Calu3 (cell line): ENCODE results near the gene HSD3B7. TPM values are rescaled to one million over a fixed set of nuclear protein-coding genes. Genes with fewer than 3 reads are reported as not detected.
A peak's percentile ranks its signal among the peaks of the same experiment; 100 is the strongest.

Experiments
- BruUV-seq: library from RNA; stranded (reverse); fragments of 400-500 nt; replicated peaks from 2 replicates; lab custom pipeline; 2021; lab: Mats Ljungman, UMichigan
- CTCF ChIA-PET: fragments of 300-600 bp; sonication (Branson Sonifier 250); formaldehyde crosslinking; loops from one replicate; lab custom pipeline; 2022; ENCODE audit warnings: antibody characterized with exemption; lab: Charles Lee
- DNase-seq: peaks from one replicate; pipeline ENCODE4 v3.0.0; 2022
- H3K27ac Mint-ChIP-seq: one replicate; pipeline ENCODE4 v1.8.0; 2022; ENCODE audit warnings: mixed read lengths; ENCODE audit not compliant: unreplicated experiment
- H3K27me3 Mint-ChIP-seq: one replicate; pipeline ENCODE4 v1.8.0; 2022; ENCODE audit warnings: mixed read lengths; ENCODE audit not compliant: unreplicated experiment
- H3K36me3 Mint-ChIP-seq: one replicate; pipeline ENCODE4 v1.8.0; 2022; ENCODE audit warnings: mild to moderate bottlenecking, moderate library complexity, mixed read lengths; ENCODE audit not compliant: insufficient read depth, unreplicated experiment
- H3K4me1 Mint-ChIP-seq: one replicate; pipeline ENCODE4 v1.8.0; 2022; ENCODE audit warnings: mild to moderate bottlenecking, low read depth, mixed read lengths; ENCODE audit not compliant: unreplicated experiment
- H3K4me3 Mint-ChIP-seq: one replicate; pipeline ENCODE4 v1.8.0; 2022; ENCODE audit warnings: mild to moderate bottlenecking, low read depth, moderate library complexity, mixed read lengths; ENCODE audit not compliant: unreplicated experiment
- H3K9me3 Mint-ChIP-seq: one replicate; pipeline ENCODE4 v1.8.0; 2022; ENCODE audit warnings: low read depth, mixed read lengths; ENCODE audit not compliant: unreplicated experiment
- intact Hi-C: fragments of 100-400 bp; cut with micrococcal nuclease; formaldehyde crosslinking; loops from one replicate; pipeline ENCODE4 v1.10.0; 2022; ENCODE audit not compliant: unreplicated experiment
- total RNA-seq: library from RNA; stranded (reverse); gene quantifications from 2 replicates; pipeline ENCODE4 v1.2.3, GENCODE V29; 2022
- TF ChIP-seq, protein P1 (sequence below): fragments of 200-600 bp; IDR thresholded peaks from one replicate; pipeline ENCODE4 v1.8.0; 2022; ENCODE audit warnings: antibody characterized with exemption; ENCODE audit not compliant: unreplicated experiment

Gene HSD3B7
- total RNA-seq, 1 experiment from 2014 or later: 25.3 TPM

DNA sequence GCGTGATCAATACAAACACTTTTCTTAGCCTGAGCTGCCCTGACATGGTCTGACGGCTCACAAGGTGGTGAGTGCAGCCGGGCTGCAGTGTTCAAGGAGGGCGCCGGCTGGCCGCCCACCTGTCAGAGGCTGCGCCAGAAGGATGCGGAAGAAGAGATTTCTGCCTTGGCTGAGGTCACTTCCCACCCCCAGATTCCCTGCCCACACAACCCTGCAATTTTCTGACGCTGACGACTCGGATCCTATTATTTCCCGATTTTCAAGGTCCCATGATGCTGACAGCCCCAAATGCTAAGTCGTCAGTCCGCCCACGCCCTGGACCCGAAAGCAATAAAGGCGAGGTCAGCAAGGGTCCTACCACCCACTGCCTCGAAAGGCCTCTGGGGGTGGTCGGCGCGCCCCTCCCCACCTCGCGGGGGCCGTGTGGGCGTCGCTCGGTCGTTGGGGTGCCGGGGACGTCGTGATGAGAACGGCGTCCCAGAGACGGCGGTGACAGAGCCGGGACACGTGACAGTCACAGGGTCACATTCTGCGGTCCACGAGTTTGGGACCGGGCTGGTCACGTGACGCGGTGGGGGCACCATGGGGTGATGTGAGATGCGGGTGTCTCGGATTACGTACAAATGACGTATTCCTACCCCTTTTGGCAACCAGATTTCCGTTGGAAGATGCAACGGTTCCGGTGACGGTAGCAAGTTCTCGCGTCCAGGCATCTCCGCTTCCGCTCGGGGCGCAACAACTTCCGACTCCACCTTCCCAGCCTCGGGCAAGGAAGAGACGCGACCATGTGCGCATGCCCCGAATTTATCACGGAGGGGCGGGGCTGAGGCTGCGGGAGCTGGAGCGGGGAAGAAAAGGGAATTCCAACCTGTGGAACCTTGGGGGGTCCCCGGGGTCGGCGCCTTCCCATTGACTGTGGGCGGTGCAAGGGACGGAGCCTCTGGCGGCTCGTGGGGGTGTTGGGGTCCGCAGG, 48.0 kb downstream of the HSD3B7 start, which contains the start of gene STX4:
Gene STX4, plus strand, starts transcription at position 823 of the 973 bp plus-strand sequence. CDS start 248 bp downstream, outside the sequence.
- Mint-ChIP-seq H3K27ac (peak within 1 kb of the TSS; percentile 89), H3K36me3 (peaks cover 35% of the 10 kb centered on the region), H3K9me3 (no peaks in the 10 kb centered on the region), H3K27me3 (no peaks in the 10 kb centered on the region), H3K4me1 (no peaks in the 10 kb centered on the region), H3K4me3 (peak within 1 kb of the TSS; percentile 99)
- intact Hi-C loops: loop anchor here (5.0 kb wide), 1 partner anchor 46 kb away; the partner anchor contains the start of gene HSD3B7
- peak; percentile 97 for DNase-seq
- TF ChIP-seq, protein P1, sequence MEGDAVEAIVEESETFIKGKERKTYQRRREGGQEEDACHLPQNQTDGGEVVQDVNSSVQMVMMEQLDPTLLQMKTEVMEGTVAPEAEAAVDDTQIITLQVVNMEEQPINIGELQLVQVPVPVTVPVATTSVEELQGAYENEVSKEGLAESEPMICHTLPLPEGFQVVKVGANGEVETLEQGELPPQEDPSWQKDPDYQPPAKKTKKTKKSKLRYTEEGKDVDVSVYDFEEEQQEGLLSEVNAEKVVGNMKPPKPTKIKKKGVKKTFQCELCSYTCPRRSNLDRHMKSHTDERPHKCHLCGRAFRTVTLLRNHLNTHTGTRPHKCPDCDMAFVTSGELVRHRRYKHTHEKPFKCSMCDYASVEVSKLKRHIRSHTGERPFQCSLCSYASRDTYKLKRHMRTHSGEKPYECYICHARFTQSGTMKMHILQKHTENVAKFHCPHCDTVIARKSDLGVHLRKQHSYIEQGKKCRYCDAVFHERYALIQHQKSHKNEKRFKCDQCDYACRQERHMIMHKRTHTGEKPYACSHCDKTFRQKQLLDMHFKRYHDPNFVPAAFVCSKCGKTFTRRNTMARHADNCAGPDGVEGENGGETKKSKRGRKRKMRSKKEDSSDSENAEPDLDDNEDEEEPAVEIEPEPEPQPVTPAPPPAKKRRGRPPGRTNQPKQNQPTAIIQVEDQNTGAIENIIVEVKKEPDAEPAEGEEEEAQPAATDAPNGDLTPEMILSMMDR: no peak
- no TSS peak for BruUV-seq
- CTCF ChIA-PET: interaction anchor here (0.6 to 2.0 kb wide), 6 partner anchors 10 to 836 kb away, joined by 3 to 11 read pairs (median 4); partner anchors contain the start of gene HSD3B7

DNA sequence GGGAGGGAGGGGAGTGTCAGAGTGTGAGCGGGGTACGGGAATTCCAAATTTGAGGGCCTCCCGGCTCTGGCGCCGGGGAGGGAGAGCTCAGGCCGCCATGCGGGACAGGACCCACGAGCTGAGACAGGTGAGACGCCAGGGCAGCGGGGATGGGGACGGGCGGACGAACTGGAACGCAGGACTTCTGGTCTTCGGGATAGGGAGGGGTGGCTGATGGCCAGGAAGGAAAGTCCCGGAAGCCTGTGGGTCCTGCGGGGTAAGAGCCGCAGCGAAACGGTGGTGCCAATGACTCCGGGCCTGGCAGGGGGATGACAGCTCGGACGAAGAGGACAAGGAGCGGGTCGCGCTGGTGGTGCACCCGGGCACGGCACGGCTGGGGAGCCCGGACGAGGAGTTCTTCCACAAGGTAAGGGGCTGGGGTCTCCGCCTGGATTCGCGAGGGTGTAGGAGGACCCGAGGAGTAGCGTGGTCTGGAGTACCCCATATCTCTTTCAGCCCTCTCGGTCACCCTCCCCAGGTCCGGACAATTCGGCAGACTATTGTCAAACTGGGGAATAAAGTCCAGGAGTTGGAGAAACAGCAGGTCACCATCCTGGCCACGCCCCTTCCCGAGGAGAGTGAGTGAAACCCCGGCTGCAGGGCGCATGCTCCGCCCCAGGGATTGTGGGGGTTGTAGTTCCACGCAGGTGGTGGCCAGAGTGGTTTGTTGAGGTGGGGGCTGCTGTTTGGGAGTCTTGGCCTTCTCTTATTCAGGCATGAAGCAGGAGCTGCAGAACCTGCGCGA, 48.9 kb downstream of the HSD3B7 start:
- TF ChIP-seq, protein P1: no peak
- peak; percentile 94 for DNase-seq
- CTCF ChIA-PET: interaction anchor here (0.6 to 2.0 kb wide), 6 partner anchors 11 to 835 kb away, joined by 3 to 11 read pairs (median 4); partner anchors contain the start of gene HSD3B7
- Mint-ChIP-seq H3K27me3 (no peaks in the 10 kb centered on the region), H3K4me3 (peak overlapping the region; percentile 99), H3K9me3 (no peaks in the 10 kb centered on the region), H3K27ac (peak overlapping the region; percentile 89), H3K36me3 (peaks cover 42% of the 10 kb centered on the region), H3K4me1 (no peaks in the 10 kb centered on the region)
- BruUV-seq: TSS peak; percentile 45
- intact Hi-C loops: loop anchor here (5.0 kb wide), 1 partner anchor 47 kb away; the partner anchor contains the start of gene HSD3B7

DNA sequence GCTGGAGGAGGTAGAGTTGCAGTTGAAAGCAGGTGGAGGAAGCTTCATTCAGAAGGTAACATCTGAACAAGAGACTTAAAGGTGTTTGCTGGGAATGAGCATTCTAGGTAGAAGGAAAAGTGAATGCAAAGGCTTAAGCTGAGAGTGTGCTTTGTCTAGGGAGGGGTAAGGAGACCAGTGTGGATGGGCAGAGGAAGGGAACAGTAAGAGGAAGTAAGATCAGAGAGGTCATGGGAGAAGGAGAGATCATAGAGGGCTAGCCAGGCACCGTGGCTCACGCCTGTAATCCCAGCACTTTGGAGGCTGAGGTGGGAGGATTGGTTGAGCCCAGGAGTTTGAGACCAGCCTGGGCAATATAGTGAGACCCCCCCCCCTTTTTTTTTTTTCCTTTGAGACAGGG, 51.7 kb downstream of the HSD3B7 start:
- BruUV-seq: no TSS peak
- H3K36me3 Mint-ChIP-seq: peaks cover 53% of the 10 kb centered on the region
- H3K9me3 Mint-ChIP-seq: no peaks in the 10 kb centered on the region
- CTCF ChIA-PET: no interaction called here
- TF ChIP-seq, protein P1: no peak
- intact Hi-C loops: no loop called here
- no peak for DNase-seq
- no peaks in the 10 kb centered on the region for H3K4me1 Mint-ChIP-seq
- H3K4me3 Mint-ChIP-seq: no peak overlapping the region
- H3K27ac Mint-ChIP-seq: no peak overlapping the region
- H3K27me3 Mint-ChIP-seq: no peaks in the 10 kb centered on the region

Other genes starting within 250 kb of the HSD3B7 start
- 66.7 and 72.8 TPM in 2 replicates for gene PHKG2, start 236.8 kb upstream of the HSD3B7 start, total RNA-seq
- gene CFAP119, start 223.1 kb upstream of the HSD3B7 start, total RNA-seq: 13.7 and 13.8 TPM in 2 replicates
- 130 and 136 TPM in 2 replicates for gene RNF40, start 222.9 kb upstream of the HSD3B7 start, total RNA-seq
- gene ZNF629, start 198.0 kb upstream of the HSD3B7 start, total RNA-seq: 29.9 and 32.6 TPM in 2 replicates
- gene BCL7C, start 91.1 kb upstream of the HSD3B7 start, total RNA-seq: 22.5 and 26.6 TPM in 2 replicates
- 1.9 and 2.3 TPM in 2 replicates for gene CTF1, start 88.6 kb upstream of the HSD3B7 start, total RNA-seq
- 43.2 and 45.7 TPM in 2 replicates for gene FBXL19, start 61.6 kb upstream of the HSD3B7 start, total RNA-seq
- gene ORAI3, start 36.1 kb upstream of the HSD3B7 start, total RNA-seq: 14.7 and 15.4 TPM in 2 replicates
- 28.8 and 30.5 TPM in 2 replicates for gene SETD1A, start 27.5 kb upstream of the HSD3B7 start, total RNA-seq
- 0.61 and 1.3 TPM in 2 replicates for gene STX1B, start 25.4 kb downstream of the HSD3B7 start, total RNA-seq
- 100 and 104 TPM in 2 replicates for gene STX4, start 48.4 kb downstream of the HSD3B7 start, total RNA-seq
- gene ZNF668, start 89.0 kb downstream of the HSD3B7 start, total RNA-seq: 12.5 and 13.0 TPM in 2 replicates
- 34.4 and 34.9 TPM in 2 replicates for gene ZNF646, start 89.2 kb downstream of the HSD3B7 start, total RNA-seq
- gene PRSS53, start 103.7 kb downstream of the HSD3B7 start, total RNA-seq: 4.6 and 7.0 TPM in 2 replicates
- gene VKORC1, start 109.6 kb downstream of the HSD3B7 start, total RNA-seq: 80.1 and 86.8 TPM in 2 replicates
- 49.3 and 52.0 TPM in 2 replicates for gene BCKDK, start 123.2 kb downstream of the HSD3B7 start, total RNA-seq
- 66.6 and 69.9 TPM in 2 replicates for gene KAT8, start 132.5 kb downstream of the HSD3B7 start, total RNA-seq
- gene PRSS8, start 150.5 kb downstream of the HSD3B7 start, total RNA-seq: 108 and 138 TPM in 2 replicates
- gene PRSS36, start 164.9 kb downstream of the HSD3B7 start, total RNA-seq: 1.6 TPM in 2 replicates
- 550 and 629 TPM in 2 replicates for gene FUS, start 194.9 kb downstream of the HSD3B7 start, total RNA-seq
- gene PYCARD, start 217.6 kb downstream of the HSD3B7 start, total RNA-seq: 24.3 and 30.9 TPM in 2 replicates
- gene TRIM72, start 228.9 kb downstream of the HSD3B7 start, total RNA-seq: not detected in 2 replicates
- gene PYDC1, start 231.9 kb downstream of the HSD3B7 start, total RNA-seq: not detected in 2 replicates